HUDEP-2 (cell line): ENCODE measurements around the gene ABHD8.
A peak's percentile ranks its signal among the peaks of the same experiment; 100 is the strongest.

Source experiments
- DNase-seq, 76 experiments: peaks; one replicate each; lab custom pipeline; 2025; ENCODE audit not compliant: unreplicated experiment in 76 of 76; lab: John Stamatoyannopoulos, UW

Gene ABHD8

DNA sequence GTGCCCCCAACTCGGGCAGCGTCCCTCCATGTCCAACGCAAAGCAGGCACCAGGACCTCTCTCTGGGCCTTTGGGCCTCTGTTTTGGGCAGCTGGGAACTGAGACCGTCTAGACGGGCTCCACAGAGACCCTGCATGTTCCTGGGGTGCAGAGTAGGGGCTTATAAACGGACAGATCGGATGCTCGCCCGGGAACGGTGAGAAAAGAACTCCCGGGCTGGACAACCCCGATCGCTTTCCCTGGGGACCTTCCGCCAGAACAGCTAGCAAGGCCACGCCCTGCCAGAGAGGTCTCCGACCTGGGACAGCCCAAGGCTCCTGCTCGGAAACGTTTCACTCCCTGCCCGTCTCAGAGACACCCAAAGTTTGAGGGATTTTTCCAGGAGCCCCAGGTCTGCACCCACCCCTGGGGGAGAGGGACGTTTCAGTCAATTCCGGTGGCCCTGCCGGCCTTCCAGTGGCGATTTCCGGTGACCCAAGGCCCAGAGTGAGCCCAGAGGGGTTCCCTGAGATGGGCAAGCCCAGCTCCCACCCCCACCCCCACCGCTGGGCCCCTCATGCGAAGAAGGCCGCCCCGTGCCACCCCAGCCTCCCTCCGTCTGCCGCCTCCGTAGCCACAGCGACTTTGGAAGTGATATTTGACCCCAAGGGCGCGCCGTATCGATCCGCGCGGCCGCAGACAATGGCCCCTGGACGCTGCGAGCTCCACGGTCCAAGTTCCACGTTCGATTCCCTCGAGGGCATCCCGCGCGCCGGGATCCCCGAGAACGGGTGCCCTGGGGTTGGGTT, 59.2 kb downstream of the ABHD8 start:
- DNase-seq = peak in 19 of 76 experiments; percentile 6 to 55 (median 31)

GRCh38 chr19:17243211-17243829, 59.9 kb downstream of the ABHD8 start:
- DNase-seq = peak in 1 of 76 experiments; percentile 25

DNA sequence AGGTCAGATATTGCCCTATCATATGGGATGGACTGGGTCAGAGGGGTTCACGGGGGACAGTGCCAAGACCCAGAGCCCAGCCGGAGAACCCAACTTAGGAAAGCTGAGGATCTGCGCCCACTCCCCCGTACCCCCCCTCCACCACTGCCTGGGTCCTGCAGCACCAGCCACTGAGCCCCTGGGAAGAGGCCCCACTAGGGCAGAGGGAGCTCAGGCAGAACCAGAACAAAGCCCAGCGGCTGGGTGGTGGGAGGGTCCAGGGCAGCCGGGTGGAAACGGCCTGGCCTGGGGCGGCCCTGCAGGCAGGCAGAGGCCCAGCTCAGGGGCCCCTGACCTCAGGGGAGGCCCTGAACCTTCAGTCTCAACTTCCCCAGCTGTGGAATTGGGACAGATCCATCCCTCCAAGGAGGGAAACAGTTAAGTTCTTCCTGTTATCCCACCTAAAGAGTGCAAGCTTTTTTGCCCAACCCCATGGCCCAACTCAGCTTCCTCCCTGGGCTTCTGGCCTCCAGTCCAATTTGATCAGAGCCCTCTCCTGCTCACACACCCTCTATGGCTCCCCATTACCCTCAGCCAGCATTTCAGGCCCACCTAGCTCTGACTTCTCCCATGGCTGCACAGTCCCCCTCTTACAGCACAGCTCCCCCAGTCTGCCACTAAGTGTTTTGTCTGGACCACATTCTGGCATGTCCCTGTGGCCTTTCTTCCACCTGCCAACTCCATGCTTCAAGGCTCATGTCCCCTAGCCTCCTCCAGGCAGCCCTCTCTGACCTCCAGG, 60.6 kb downstream of the ABHD8 start:
- DNase-seq = no peak
